Common myeloid progenitor, CD34-positive (primary cell): ENCODE results near the gene NR4A2. TPM values are rescaled to one million over a fixed set of nuclear protein-coding genes. Genes with fewer than 3 reads are reported as not detected.

Experiments used
- CTCF ChIA-PET: fragments of 350-600 bp; sonication (Branson Sonifier 250); formaldehyde crosslinking; loops from one replicate; lab custom pipeline; 2021; ENCODE audit warnings: antibody characterized with exemption; lab: Charles Lee
- POLR2A ChIA-PET: fragments of 350-600 bp; sonication (Branson Sonifier 250); formaldehyde crosslinking; loops from one replicate; lab custom pipeline; 2021; ENCODE audit warnings: antibody characterized with exemption; lab: Charles Lee
- DNase-seq, 3 donors: peaks; one replicate each; pipeline versions ENCODE4 v3.0.0 to v3.0.0-alpha.2; 2013
- H3K27ac ChIP-seq, 2 experiments: 1 replicate in 1 of 2; 2 replicates in 1 of 2; pipeline ENCODE4 v1.7.0; 2013; ENCODE audit warnings: inconsistent platforms in 2 of 2, low read length in 2 of 2, mild to moderate bottlenecking in 2 of 2, low read depth in 1 of 2, moderate library complexity in 1 of 2; ENCODE audit not compliant: severe bottlenecking in 2 of 2, insufficient read depth in 1 of 2, poor library complexity in 1 of 2
- H3K27me3 ChIP-seq, 5 experiments: replicated peaks in 2 of 5; 1 replicate in 3 of 5; 2 replicates in 2 of 5; pipeline versions ENCODE4 v1.6.1 to v1.7.0; 2013; ENCODE audit warnings: low read length in 4 of 5, mild to moderate bottlenecking in 2 of 5, moderate library complexity in 2 of 5, inconsistent platforms in 1 of 5; ENCODE audit not compliant: insufficient read depth in 5 of 5, control insufficient read depth in 4 of 5
- H3K36me3 ChIP-seq, 4 experiments: 1 replicate in 2 of 4; 2 replicates in 2 of 4; pipeline versions ENCODE4 v1.6.1 to v1.7.0; 2013; ENCODE audit warnings: low read length in 3 of 4, control low read depth in 1 of 4, mild to moderate bottlenecking in 1 of 4; ENCODE audit not compliant: control insufficient read depth in 4 of 4, insufficient read depth in 4 of 4
- H3K4me1 ChIP-seq, 4 experiments: 1 replicate in 3 of 4; 2 replicates in 1 of 4; pipeline versions ENCODE4 v1.6.1 to v1.7.1; 2013; ENCODE audit warnings: low read length in 3 of 4, mild to moderate bottlenecking in 3 of 4, control low read depth in 1 of 4, inconsistent platforms in 1 of 4, moderate library complexity in 1 of 4; ENCODE audit not compliant: control insufficient read depth in 4 of 4, insufficient read depth in 4 of 4; ENCODE audit errors: control extremely low read depth in 1 of 4
- H3K4me3 ChIP-seq, 7 experiments: 1 replicate in 4 of 7; 2 replicates in 3 of 7; pipeline versions ENCODE4 v1.5.1 to v1.7.0; 2013; ENCODE audit warnings: mild to moderate bottlenecking in 7 of 7, low read length in 6 of 7, moderate library complexity in 6 of 7, inconsistent platforms in 2 of 7, low read depth in 2 of 7, control low read depth in 1 of 7; ENCODE audit not compliant: insufficient read depth in 4 of 7, control insufficient read depth in 1 of 7; ENCODE audit errors: extremely low read depth in 1 of 7
- H3K9me3 ChIP-seq, 5 experiments: 1 replicate in 4 of 5; 2 replicates in 1 of 5; pipeline versions ENCODE4 v1.6.1 to v1.7.1; 2013; ENCODE audit warnings: low read length in 4 of 5, mild to moderate bottlenecking in 2 of 5, inconsistent platforms in 1 of 5, low read depth in 1 of 5, moderate library complexity in 1 of 5; ENCODE audit not compliant: control insufficient read depth in 4 of 5, insufficient read depth in 2 of 5; ENCODE audit errors: control extremely low read depth in 1 of 5
- WGBS: methylation state at CpG from one replicate; pipeline ENCODE4 v1.1.5; 2013; ENCODE audit not compliant: insufficient coverage; 5-methylcytosine and 5-hydroxymethylcytosine counted together
- polyA plus RNA-seq: library from polyadenylated mRNA; unstranded; fragments of 120-200 nt; gene quantifications from one replicate; pipeline ENCODE4 v1.2.1, GENCODE V29; 2013

The NR4A2 gene
- polyA plus RNA-seq, result 30.6 TPM

DNA sequence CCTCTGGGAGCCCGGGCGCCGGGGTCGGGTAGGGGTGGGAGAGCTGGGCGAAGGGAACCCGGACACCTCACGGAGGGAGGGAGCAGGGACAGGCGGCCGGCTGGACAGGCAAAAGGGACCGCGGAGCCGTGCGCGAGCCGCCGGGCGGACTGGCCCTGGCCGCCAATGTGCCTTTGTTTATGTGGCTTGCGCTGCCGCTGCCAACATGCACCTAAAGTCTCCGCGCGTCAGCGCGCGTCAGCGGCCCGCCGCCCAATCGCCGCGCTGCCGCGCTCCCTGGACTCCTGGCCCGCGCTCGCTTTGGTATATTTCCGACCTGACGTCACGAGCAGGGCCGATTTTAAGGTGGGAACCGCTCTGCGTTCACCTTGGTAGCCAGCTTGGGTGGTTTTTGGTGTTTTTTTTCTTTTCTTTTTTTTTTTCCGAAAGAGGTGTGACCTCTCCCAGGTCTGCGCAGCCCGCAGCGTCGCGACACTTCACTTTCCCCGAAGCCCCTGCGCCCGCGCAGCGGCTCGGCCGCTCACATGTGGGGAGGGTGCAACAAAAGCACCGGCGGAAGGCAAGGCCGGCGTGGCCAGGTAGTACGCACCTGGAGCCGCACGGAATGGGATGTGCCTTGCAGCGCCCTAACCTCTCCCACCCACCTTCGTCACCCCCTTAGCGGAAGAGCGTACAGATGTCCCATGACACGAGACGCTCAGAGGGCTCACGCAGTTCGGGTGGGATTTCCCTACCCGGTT, at the start of gene NR4A2:
Gene NR4A2, minus strand, starts transcription at position 188 of the 740 bp plus-strand sequence. CDS start 2,535 bp downstream, outside the sequence.
- ChIA-PET POLR2A (no interaction called here), CTCF (interaction anchor here (1.7 kb wide), 1 partner anchor 960 kb away, joined by 3 read pairs; no protein-coding TSS in a partner anchor)
- Histone ChIP-seq H3K36me3 (no peaks in the 10 kb centered on the region), H3K4me1 (peaks cover 17 to 60% (median 54%) of the 10 kb centered on the region in 4 experiments), H3K4me3 (peak within 1 kb of the TSS; percentile 54 to 80 (median 75)), H3K27ac (peak within 1 kb of the TSS; percentile 7 to 87), H3K9me3 (peaks cover 0 to 14% (median 0%) of the 10 kb centered on the region in 5 experiments), H3K27me3 (peaks cover 9 to 48% (median 34%) of the 10 kb centered on the region in 5 experiments)
- WGBS, result 0% methylated on average over 63 of the region's 72 CpGs
- DNase-seq, result peak; percentile 84 to 89 (median 86)

- CTCF ChIA-PET, result no interaction called here
- no peak overlapping the region for H3K4me3 ChIP-seq
- no peaks in the 10 kb centered on the region for H3K4me1 ChIP-seq
- no peaks in the 10 kb centered on the region for H3K36me3 ChIP-seq
- no peak overlapping the region for H3K27ac ChIP-seq
- no peak for DNase-seq
- POLR2A ChIA-PET, result no interaction called here
- 100% methylated on average over 1 of the region's 1 CpG for WGBS
- peaks cover 0 to 4% (median 2%) of the 10 kb centered on the region in 5 experiments for H3K9me3 ChIP-seq
- H3K27me3 ChIP-seq, result no peaks in the 10 kb centered on the region
These were observed 47.7 kb upstream of the NR4A2 start for GRCh38 chr2:156380117-156380645.

- Histone ChIP-seq H3K36me3 (no peaks in the 10 kb centered on the region), H3K27me3 (no peaks in the 10 kb centered on the region), H3K4me1 (no peaks in the 10 kb centered on the region), H3K9me3 (peaks cover 0 to 4% (median 2%) of the 10 kb centered on the region in 5 experiments), H3K4me3 (no peak overlapping the region), H3K27ac (no peak overlapping the region)
- ChIA-PET CTCF (no interaction called here), POLR2A (no interaction called here)
- no peak for DNase-seq
- no CpG with 5 or more reads among the region's 1 CpG for WGBS
These were observed 47.2 kb upstream of the NR4A2 start for GRCh38 chr2:156379714-156380113.

DNA sequence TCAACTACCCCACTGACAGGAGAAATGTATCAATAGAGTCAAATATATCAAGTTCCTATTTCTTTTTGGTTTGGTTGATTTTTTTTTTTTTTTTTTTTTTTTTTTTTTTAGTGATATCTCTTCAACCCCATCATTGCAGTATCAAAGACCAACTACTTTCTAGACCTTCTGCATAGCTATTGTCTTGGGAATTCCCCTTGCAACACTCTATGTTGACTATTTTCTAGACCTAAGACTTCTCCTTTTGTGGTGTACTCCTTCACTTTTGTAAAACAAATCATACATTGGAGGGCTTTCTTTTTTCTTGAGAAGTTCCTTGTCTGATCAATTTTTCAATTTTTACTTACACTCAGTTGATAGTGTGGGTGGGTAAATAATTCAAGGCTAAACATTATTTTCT, 46.5 kb upstream of the NR4A2 start:
- Histone ChIP-seq H3K27me3 (no peaks in the 10 kb centered on the region), H3K36me3 (no peaks in the 10 kb centered on the region), H3K4me1 (no peaks in the 10 kb centered on the region), H3K27ac (no peak overlapping the region), H3K9me3 (peaks cover 0 to 4% (median 2%) of the 10 kb centered on the region in 5 experiments), H3K4me3 (no peak overlapping the region)
- ChIA-PET POLR2A (interaction anchor here (0.6 kb wide), 2 partner anchors 33 to 545 kb away, joined by 3 to 6 read pairs; no protein-coding TSS in a partner anchor), CTCF (no interaction called here)
- DNase-seq, result peak in 2 of 3 donors; percentile 35 to 46

DNA sequence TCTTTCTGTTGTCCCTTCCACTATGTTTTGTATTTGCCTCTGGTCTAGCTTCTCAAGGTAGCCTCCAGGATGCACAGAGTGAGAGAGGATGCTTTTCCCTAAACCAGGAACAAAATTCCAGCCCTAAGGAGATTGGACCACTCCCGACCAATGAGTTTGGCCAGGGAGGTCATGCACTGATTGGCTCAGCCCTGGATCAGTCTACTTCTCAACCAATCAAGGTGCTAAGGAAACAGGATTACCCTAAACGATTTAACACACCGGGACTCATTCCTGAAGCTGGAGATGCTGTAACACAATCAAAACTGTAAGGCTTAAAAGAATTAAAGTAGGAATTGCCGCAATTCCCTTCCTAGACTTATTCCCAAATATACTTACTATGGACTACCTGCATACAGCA, 34.2 kb upstream of the NR4A2 start:
- Histone ChIP-seq H3K36me3 (no peaks in the 10 kb centered on the region), H3K27ac (no peak overlapping the region)
- CTCF ChIA-PET, result no interaction called here

DNA sequence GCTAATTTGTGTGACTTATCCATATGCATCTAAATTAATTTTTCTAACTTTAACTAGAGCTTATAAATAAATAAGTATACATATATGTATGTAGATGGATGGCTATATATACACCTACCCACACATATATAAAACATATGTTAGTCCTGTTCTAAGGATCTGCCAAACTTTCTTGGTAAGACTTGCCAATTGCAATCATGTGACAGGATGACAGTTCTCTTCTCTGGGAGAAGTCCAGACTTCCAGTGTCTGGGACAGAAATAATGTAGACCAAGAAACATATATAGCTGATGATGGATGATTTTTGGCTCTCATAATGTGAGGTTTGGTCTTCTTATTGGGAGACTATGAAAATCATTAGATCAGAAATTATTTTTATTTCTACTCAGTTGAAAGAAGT, 30.6 kb upstream of the NR4A2 start:
- no peak overlapping the region for H3K27ac ChIP-seq
- CTCF ChIA-PET, result no interaction called here
- H3K36me3 ChIP-seq, result no peaks in the 10 kb centered on the region
- no peaks in the 10 kb centered on the region for H3K9me3 ChIP-seq
- no peak overlapping the region for H3K4me3 ChIP-seq
- no peak for DNase-seq
- no peaks in the 10 kb centered on the region for H3K4me1 ChIP-seq
- POLR2A ChIA-PET, result no interaction called here
- no peaks in the 10 kb centered on the region for H3K27me3 ChIP-seq

More for the DNA sequence above, 34.2 kb upstream of the NR4A2 start:
- H3K27me3 ChIP-seq, result no peaks in the 10 kb centered on the region
- H3K4me1 ChIP-seq, result no peaks in the 10 kb centered on the region
- H3K9me3 ChIP-seq, result no peaks in the 10 kb centered on the region
- WGBS, result 100% methylated on average over 4 of the region's 4 CpGs
- H3K4me3 ChIP-seq, result no peak overlapping the region
- POLR2A ChIA-PET, result no interaction called here
- DNase-seq, result no peak

DNA sequence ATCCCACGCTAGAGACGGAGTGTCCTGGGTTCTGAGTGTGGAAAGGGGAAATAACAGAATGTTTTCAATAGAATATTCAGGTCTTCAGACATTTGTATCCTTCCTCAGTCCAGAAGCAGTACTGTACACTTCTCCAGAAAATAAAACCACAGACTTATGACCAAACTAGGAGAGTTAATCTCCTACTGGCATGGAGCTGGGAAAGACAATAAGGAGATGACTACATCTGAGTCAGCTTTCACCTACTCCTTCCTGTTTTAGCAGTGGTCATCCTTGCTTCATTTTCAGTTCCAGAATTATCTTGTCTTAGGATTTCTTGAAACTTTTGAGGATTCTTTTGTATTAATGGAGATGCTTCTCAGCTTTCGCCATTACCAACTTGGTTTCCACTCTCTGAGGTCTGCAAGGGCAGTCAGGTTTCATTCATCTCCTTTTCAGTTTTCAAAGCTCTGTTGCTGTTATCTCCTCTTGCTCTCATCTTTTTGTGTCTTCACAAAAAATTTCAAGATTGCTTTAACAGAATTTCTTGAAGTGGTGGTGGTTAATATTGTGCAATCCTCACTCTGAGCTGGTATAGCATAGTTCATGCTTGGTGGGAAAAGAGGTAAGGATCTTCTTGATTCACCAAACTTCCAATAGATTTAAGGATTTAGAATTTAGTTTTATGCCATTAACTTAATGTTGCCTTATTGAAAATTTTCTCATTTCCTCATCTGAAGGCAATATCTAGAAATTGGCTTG, 23.7 kb upstream of the NR4A2 start:
- Histone ChIP-seq H3K36me3 (no peaks in the 10 kb centered on the region), H3K4me3 (no peak overlapping the region), H3K27me3 (no peaks in the 10 kb centered on the region), H3K9me3 (no peaks in the 10 kb centered on the region), H3K4me1 (peaks cover 0 to 3% (median 0%) of the 10 kb centered on the region in 4 experiments), H3K27ac (no peak overlapping the region)
- no peak for DNase-seq
- ChIA-PET CTCF (no interaction called here), POLR2A (no interaction called here)
- WGBS, result 100% methylated on average over 1 of the region's 3 CpGs
